GM18907 (cell line): Measurements from ENCODE around the gene EIF4E1B.
"Not testable (repeated sequence)": the region's sequence is repeated elsewhere in the genome, so short reads cannot be mapped to it uniquely, and the experiment has no call there.

ENCODE experiments used
- ATAC-seq: cut with Tn5 transposase; IDR thresholded peaks from one replicate; pipeline ENCODE4 v1.9.1; 2021; ENCODE audit warnings: mild to moderate bottlenecking, moderate library complexity; ENCODE audit not compliant: unreplicated experiment

EIF4E1B gene, protein sequence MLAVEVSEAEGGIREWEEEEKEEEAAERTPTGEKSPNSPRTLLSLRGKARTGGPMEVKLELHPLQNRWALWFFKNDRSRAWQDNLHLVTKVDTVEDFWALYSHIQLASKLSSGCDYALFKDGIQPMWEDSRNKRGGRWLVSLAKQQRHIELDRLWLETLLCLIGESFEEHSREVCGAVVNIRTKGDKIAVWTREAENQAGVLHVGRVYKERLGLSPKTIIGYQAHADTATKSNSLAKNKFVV

DNA sequence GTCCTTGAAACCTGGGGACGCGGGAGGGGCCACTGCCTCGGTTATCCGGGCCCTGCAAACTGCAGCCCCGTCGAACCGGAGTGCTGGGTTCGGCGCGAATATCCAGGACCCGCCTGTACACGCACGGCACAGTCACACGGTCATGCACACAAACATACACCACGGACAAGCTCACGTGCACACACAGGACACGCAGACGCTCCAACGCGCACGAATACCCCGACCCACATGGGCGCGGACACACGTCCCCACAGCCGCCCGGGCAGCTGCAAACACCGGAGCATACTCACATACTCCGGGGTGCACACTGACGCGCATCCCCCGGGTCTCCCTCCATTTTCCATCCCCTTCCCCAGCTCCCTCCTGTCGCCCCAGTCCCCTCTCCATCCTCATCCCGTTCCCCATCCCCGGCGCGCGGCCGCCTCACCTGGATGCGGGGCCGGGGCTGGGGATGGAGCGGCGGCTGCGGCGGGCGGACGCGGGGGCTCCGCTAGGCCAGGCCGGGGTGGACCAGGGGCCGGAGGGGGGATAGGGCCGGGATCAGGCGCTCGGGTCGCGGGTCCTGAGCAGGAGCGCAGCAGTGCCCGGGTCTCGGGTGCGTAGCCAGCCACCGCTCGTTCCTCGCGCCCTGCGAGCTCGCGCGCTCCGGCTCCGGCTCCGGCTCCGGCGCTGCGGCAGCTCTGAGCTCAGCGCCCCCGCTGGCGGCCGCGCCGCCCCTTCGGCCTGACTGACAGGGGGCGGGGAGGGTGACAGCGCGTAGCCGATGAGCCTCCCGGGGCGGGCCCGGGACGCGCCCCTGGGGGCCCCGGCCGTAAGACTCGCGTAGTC is at the start of gene EIF4E1B, which contains the start of gene SNCB:
TSS of gene EIF4E1B (plus strand) at position 823 of the 828 bp plus-strand sequence. CDS start 12,113 bp downstream, outside the sequence.
TSS of gene SNCB (minus strand) at position 682 of the 828 bp plus-strand sequence. CDS start 880 bp downstream, outside the sequence.
- peak; percentile 77 for ATAC-seq

DNA sequence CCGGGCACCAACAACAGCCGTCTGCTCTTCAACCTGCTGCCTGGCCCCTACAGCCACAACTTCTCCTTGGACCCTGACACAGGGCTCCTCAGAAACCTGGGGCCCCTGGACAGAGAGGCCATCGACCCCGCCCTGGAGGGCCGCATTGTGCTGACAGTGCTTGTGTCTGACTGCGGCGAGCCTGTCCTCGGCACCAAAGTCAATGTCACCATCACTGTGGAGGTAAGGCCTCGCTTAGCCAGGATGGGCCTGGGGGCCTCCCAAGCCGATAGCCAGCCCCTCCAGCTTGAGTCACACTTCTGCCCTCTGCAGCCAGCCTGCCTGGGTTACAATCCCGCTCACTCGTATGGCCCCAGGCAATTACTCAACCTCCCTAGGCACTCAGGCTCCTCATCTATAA is 49.1 kb upstream of the EIF4E1B start:
- ATAC-seq = no peak

DNA sequence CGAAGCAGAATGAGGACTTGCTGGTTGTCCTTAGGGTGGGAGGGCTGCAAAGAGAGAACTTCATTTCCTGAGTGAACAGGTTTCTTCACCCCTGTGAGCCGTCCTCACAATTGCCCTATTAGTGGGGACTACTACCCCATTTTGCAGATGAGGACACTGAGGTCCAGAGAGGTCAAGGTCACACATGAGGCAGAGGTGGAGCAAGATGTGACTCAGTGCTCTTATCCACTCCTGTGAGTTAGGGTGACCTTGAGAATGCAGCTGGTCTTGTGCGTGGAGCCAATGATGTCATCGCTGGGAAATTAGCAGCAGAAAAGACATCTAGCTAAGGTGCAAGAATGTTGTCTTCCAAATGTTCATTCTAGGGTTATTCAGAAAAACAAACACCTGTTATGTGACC is 47.4 kb upstream of the EIF4E1B start:
- ATAC-seq = no peak

DNA sequence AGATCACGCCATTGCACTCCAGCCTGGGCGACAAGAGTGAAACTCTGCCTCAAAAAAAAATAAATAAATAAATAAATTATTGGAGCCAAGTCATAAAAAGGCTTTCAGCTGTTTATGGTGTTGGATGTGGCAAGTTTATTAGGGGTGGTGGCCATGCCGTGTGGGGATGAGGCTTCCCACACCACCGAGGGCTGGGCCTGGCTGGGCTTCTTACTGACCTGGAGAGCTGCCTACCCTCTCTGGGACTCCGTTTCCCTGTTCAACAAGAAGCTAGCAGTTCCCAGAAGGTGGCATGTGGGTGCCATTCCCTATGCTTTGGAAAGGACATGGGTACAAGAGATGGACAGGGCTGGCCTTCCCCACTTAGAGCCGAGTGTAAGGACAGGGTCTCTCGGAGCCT is 43.1 kb upstream of the EIF4E1B start:
- ATAC-seq = no peak

DNA sequence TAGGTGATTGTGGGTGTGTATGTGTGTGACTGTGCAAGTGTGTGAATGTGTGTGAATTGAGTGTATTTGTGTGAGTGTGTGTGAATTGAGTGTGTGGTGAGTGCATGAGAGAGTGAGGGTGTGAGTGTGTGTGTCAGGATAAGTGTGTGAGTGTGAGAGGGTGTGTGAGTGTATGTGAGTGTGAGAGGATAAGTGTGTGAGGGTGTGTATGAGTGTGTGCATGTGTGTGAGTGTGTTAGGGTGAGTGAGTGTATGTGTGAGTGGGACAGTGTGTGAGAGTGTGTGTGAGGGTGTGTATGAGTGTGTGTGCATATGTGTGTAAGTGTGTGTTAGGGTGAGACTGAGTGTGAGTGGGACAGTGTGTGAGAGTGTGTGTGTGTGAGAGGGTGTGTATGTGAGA is 42.2 kb upstream of the EIF4E1B start:
- no peak for ATAC-seq

DNA sequence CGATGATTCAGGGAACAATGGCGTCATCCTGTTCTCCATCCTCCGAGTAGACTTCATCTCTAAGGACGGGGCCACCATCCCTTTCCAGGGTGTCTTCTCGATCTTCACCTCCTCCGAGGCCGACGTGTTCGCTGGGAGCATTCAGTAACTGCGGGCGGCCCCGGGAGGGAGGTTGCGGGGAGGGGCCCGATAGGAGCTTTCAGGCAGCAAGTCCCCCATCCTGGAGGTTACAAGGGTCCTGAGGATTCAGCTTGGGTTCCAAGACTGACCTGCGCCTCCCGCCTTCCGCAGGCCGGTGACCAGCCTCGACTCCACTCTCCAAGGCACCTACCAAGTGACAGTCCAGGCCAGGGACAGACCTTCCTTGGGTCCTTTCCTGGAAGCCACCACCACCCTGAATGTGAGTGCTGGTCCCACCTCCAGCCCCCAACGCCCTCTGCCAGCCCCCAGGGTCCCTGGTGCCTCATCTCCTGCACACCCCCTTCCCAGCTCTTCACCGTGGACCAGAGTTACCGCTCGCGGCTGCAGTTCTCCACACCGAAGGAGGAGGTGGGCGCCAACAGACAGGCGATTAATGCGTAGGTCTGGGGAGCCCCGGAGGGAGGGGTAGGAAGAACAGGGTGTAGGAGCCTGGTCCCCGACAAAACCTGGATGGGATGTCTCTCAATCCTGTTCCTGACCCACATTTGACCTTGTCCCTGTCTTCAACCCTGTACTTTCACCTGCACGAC is 41.3 kb upstream of the EIF4E1B start:
- ATAC-seq = no peak

DNA sequence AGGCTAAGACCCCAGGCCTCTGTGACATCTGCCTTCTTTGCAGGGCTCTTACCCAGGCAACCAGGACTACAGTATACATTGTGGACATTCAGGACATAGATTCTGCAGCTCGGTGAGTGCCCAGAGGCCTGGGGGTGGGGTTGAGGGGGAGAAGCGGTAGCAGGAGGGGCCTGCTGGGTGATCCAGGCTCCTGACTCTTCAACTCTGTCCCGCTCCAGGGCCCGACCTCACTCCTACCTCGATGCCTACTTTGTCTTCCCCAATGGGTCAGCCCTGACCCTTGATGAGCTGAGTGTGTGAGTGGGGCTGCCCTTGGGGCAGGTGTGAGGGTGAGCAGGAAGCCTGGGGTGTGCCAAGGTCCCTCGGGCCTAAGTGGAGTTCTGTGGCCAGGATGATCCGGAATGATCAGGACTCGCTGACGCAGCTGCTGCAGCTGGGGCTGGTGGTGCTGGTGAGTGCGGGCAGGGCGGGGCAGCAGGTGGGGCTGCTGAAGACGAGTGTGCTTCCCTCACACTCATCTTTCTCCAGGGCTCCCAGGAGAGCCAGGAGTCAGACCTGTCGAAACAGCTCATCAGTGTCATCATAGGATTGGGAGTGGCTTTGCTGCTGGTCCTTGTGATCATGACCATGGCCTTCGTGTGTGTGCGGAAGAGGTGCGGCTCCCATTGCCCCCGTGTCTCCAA is 40.3 kb upstream of the EIF4E1B start:
- no peak for ATAC-seq

DNA sequence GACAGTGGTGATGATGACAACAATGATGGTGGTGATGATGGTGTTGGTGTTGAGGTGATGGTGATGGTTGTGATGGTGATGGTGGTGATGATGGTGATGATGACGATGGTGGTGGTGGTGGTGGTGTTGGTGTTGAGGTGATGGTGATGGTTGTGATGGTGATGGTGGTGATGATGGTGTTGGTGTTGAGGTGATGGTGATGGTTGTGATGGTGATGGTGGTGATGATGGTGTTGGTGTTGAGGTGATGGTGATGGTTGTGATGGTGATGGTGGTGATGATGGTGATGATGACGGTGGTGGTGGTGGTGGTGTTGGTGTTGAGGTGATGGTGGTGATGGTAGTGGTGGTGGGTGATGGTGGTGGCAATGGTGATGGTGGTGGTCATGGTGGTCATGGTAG is 38.8 kb upstream of the EIF4E1B start:
- ATAC-seq = not testable (repeated sequence)

DNA sequence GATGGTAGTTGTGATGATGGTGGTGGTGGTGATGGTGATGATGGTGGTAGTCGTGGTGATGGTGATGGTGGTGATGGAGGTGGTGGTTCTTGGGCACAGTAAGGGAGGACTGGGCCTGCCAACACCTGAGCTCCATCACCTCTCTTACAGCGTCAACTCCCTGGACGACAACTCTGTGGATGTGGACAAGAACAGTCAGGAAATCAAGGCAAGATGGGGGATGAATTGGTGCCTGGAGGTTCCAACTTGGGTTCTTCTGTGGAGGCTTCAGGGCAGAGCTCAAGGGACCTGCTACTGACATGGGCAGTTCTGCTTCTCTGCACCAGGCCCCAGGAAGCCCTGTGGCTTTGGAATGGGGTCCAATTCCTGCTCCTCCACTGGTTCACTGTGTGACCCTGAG is 37.9 kb upstream of the EIF4E1B start:
- no peak for ATAC-seq

DNA sequence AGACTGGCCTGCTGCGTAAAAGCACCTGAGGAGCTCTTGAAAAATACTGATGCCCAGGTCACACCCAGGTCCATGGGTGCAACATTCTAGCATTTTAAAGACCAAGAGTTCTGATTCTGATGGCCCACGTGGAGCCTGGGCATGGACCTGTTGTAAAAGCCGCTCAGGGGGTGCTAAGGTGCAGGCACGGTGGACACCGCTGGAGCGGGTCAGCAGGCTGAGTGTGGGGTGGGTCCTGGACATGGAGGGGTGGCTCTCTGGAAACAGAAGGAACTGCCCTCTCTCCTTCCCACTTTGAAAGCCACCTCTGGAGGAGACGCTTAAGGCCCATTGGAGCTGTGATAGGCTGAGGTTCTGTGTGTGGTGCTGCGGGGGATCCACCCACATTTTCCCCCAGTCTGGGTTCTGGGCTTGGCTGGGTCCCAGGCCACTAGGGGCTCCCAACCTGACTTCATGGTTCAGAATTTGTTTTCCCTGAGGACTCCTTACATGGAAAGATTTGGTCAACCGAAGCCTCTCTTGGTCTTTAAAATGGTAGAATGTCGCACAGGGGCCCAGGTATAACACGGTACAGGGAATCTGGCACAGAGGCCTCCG is 37.1 kb upstream of the EIF4E1B start:
- ATAC-seq = no peak

DNA sequence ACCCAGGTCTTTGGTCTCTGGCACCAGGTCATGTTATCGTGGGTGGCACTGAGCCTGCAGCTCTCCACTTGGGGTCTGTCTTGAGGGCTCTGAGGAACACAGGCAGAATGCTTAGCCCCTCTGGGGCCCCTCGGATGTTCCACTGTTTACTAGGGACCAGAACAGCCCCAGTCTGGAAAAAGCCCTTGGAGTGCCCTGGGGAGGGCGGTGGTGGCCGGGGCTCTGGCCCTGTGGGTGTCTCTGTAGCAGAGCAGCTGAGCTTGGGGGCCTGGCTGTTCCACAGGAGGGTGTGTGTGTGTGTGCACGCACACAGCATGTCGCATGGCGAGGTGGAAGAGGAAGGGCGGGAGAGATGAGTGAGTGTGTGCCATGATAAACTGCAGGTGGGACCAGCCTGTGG is 35.9 kb upstream of the EIF4E1B start:
- no peak for ATAC-seq

DNA sequence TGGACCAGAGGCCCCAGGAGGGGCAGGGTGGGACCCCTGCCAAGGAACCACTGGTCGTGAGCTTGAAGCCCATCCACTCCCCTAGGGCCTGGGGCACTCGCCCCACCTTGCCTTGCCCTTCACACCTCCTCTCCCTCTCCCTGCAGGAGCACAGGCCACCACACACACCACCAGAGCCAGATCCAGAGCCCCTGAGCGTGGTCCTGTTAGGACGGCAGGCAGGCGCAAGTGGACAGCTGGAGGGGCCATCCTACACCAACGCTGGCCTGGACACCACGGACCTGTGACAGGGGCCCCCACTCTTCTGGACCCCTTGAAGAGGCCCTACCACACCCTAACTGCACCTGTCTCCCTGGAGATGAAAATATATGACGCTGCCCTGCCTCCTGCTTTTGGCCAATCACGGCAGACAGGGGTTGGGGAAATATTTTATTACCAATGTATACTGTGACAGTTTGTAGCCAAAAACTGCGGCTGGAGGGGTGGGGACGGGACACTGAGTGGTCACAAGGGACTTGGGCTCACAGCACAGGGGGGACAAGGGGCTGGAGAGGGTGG is 35.0 kb upstream of the EIF4E1B start:
- no peak for ATAC-seq

DNA sequence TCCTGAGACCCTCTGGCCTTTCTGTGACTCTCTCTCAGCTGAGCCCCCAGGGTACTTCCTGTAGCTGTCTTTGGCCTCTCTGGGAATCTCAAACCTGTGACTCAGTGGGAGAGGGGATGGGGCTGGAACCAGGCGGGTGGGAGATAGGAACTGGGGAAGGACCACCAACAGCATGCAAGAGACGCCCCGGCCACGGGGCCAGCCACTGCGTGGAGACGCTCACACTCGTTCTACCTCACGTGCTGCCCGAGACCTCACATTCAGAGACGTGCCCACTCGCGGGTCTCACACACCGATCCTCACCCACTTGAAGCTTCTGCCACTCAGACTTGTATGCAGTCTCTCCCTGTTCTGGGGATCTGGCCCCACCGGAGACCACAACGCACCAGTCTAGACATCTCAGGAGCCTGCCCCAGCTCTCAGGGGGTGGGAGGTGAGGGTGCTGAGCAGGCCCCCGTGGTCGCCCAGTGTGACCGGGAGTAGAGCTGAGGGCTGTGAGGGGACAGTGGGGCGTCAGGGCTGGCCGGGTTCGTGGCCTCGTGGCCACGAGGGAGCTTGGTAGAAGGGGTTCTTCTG is 34.3 kb upstream of the EIF4E1B start:
- no peak for ATAC-seq

DNA sequence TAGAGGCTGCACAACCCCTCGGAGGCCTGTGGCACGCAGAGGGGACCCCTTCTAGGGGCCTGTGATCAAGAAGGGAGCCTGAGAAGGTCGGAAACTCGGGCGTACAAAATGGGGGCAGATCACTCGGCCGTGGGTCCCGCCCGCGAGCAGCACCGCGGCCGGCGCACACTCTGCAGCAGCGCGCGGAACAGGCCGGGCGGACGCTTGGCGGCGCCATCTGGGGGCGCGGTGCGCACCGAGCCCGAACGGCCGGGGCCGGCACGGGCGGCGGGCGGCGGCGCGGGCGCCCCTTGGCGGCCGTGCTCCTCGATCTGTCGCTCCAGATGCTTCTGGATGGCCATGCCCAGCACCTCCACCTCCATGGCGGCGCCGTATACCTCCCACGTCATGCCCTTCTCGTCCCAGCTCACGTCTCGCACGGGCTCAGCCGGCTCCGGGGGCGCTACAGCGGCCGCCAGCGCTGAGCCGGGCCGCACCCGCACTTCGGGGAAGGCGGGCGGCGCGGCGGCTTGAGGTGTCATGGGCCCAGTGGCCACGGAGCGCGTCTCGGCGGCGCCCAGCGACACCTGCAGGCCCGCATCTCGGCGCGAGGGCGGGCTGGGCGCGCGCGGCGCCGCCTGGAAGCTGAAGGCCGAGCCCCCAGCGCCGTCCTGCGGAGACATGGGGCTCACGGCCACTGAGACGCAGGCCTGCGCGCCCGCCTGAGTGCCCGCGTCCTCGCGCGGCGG is 33.6 kb upstream of the EIF4E1B start:
- ATAC-seq = peak; percentile 68

DNA sequence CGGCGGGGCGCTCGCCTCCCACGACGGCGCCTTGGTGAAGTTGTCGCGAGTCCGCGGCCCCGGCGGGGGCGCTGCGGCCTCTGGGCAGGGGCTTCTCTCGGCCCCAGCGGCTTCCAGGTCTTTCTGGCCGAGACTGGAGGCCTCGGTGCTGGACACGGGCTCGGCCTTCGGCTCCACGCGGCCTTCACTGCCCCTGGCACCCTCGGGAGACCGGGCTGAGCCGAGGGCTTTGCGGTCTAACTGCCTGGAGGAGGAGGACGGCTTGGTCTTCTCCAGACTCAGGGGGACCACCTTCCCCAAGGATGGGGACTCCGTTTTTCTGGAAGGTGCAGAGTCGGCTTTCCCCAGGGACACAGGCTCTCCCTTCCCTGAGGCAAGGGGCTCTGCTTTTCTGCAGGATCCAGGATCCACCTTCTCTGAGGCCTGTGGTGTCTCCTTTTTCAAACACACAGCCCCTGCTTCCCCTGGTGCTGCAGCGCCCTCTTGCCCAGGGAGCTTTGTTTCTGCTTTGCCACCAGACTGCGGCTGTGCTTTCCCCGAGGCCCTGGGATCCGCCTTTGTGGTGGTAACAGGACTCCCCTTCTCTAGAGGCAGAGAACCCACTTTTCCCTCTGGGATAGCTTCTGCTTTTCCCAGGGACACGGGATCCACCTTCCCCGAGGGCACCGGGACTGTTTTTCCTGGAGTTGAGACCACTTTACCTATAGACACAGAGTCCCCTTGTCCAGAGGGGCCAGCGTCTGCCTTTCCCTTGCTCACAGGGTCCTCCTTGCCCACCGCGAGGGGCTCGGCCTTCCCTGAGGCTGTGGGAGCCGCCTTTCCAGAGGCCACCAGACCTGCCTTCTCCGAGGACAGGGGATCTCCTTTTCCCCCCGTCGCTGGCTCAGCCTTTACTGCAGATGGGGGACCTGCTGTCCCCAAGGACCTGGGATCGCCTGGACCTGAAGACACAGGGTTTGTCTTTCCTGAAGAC is 32.8 kb upstream of the EIF4E1B start:
- ATAC-seq = no peak

DNA sequence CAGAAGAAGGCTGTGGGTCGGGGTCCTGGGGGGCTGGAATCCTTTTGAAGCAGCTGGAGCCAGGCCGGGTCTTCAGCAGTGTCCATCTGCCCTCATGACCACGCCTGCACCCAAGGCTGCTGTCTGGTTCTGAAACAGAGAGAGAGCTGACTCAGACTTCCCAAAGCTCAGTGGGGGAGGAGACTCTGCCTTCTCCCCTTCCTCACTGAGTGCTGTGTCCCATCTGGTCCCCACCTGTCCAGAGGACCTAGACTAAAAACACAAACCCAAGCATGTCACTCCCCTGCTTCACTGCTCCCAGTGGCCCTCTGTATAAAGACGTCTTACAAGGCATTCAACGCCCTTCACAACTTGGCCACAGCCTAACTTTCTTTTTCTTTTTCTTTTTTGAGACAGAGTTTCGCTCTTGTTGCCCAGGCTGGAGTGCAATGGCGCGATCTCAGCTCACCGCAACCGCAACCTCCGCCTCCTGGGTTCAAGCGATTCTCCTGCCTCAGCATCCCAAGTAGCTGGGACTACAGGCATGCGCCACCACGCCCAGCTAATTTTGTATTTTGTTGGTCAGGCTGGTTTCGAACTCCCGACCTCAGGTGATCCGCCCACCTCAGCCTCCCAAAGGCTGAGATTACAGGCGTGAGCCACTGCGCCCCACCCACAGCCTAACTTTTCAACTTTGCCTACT is 30.6 kb upstream of the EIF4E1B start:
- not testable (repeated sequence) for ATAC-seq

DNA sequence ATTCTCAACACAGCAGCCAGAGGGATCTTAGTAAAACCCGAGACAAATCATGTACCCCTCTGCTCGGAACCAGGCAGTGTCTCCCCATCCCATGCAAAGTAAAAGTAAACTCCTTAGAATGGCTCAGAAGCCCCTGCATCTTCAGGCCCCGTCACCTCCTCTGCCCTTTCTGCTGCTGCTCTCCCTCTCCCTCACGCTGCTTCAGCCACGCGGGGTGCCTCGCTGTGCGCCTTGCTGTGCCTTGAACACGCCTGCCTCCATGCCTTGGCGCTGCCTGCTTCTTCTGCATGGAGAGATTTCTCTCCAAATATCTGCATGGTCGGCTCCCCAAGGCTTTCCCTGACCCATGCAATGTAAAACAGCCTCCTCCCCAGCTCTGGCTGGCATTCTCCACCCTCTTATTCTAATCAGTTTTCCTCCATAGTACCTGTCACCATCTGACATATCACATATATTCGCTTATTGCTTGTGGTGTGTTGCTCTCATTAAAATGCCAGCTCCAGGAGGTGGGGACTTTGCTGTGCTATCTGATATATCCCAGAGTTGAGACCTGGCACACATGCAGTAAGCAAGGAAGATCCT is 28.5 kb upstream of the EIF4E1B start:
- no peak for ATAC-seq
